ENCODE results near the gene ACOT6. TPM values are rescaled to one million over a fixed set of nuclear protein-coding genes. Genes with fewer than 3 reads are reported as not detected.
"Not testable (repeated sequence)": the region's sequence is repeated elsewhere in the genome, so short reads cannot be mapped to it uniquely, and the experiment has no call there.

The ACOT6 gene
- not detected in 2 replicates for total RNA-seq

- DNase-seq (ENCODE audit: extremely low read depth, low read depth, low spot score) = no peak
These were observed at the start of gene ACOT6 for GRCh38 chr14:73612339-73613045. Gene ACOT6 (plus strand): TSS chr14:73612517. CDS start chr14:73612572, 55 bp downstream.

GRCh38 chr14:73562696-73563095 is 49.6 kb upstream of the ACOT6 start:
- not testable (repeated sequence) for DNase-seq (ENCODE audit: extremely low read depth, low read depth, low spot score)

- DNase-seq (ENCODE audit: extremely low read depth, low read depth, low spot score) = not testable (repeated sequence)
These were observed 45.9 kb upstream of the ACOT6 start for GRCh38 chr14:73566431-73566830.

- not testable (repeated sequence) for DNase-seq (ENCODE audit: extremely low read depth, low read depth, low spot score)
These were observed 45.4 kb upstream of the ACOT6 start for GRCh38 chr14:73566935-73567334.

- DNase-seq (ENCODE audit: extremely low read depth, low read depth, low spot score) = no peak
These were observed 45.0 kb upstream of the ACOT6 start for GRCh38 chr14:73567358-73567757.

GRCh38 chr14:73567951-73568885 is 44.1 kb upstream of the ACOT6 start:
- DNase-seq (ENCODE audit: extremely low read depth, low read depth, low spot score) = no peak

GRCh38 chr14:73568886-73569184 is 43.5 kb upstream of the ACOT6 start:
- not testable (repeated sequence) for DNase-seq (ENCODE audit: extremely low read depth, low read depth, low spot score)

GRCh38 chr14:73569185-73569958 is 42.9 kb upstream of the ACOT6 start, which contains the start of gene ACOT2:
Gene ACOT2 (plus strand): TSS chr14:73569213. CDS start chr14:73569241, 28 bp downstream.
- peak; percentile 52 for DNase-seq (ENCODE audit: extremely low read depth, low read depth, low spot score)

GRCh38 chr14:73570913-73571312 is 41.4 kb upstream of the ACOT6 start:
- not testable (repeated sequence) for DNase-seq (ENCODE audit: extremely low read depth, low read depth, low spot score)

GRCh38 chr14:73573034-73573433 is 39.3 kb upstream of the ACOT6 start:
- DNase-seq (ENCODE audit: extremely low read depth, low read depth, low spot score) = not testable (repeated sequence)

GRCh38 chr14:73573740-73574139 is 38.6 kb upstream of the ACOT6 start:
- not testable (repeated sequence) for DNase-seq (ENCODE audit: extremely low read depth, low read depth, low spot score)

GRCh38 chr14:73574251-73574650 is 38.1 kb upstream of the ACOT6 start:
- DNase-seq (ENCODE audit: extremely low read depth, low read depth, low spot score) = not testable (repeated sequence)

- no peak for DNase-seq (ENCODE audit: extremely low read depth, low read depth, low spot score)
These were observed 35.9 kb upstream of the ACOT6 start for GRCh38 chr14:73576391-73576790.

- not testable (repeated sequence) for DNase-seq (ENCODE audit: extremely low read depth, low read depth, low spot score)
These were observed 35.1 kb upstream of the ACOT6 start for GRCh38 chr14:73577214-73577613.

- DNase-seq (ENCODE audit: extremely low read depth, low read depth, low spot score) = not testable (repeated sequence)
These were observed 30.0 kb upstream of the ACOT6 start for GRCh38 chr14:73582102-73582979.

- DNase-seq (ENCODE audit: extremely low read depth, low read depth, low spot score) = no peak
These were observed 23.6 kb upstream of the ACOT6 start for GRCh38 chr14:73588695-73589094.

- no peak for DNase-seq (ENCODE audit: extremely low read depth, low read depth, low spot score)
These were observed 23.2 kb upstream of the ACOT6 start for GRCh38 chr14:73589116-73589515.

GRCh38 chr14:73590673-73591004 is 21.7 kb upstream of the ACOT6 start:
- DNase-seq (ENCODE audit: extremely low read depth, low read depth, low spot score) = not testable (repeated sequence)

- DNase-seq (ENCODE audit: extremely low read depth, low read depth, low spot score) = no peak
These were observed 20.4 kb upstream of the ACOT6 start, which contains the start of gene ACOT4 for GRCh38 chr14:73591690-73592449. Gene ACOT4 (plus strand): TSS chr14:73591873. CDS start chr14:73591960, 87 bp downstream.

Measured in glomerular endothelial cell (primary cell).